Mesenchymal stem cell (in vitro differentiated cells and primary cell): ENCODE data around the gene SNX33.
A peak's percentile ranks its signal among the peaks of the same experiment; 100 is the strongest.

Experiments
- DNase-seq: peaks from one replicate; pipeline ENCODE4 v3.0.0-alpha.2; 2013
- H2AFZ ChIP-seq: one replicate; pipeline ENCODE4 v1.6.1; 2013; ENCODE audit warnings: low read depth, mild to moderate bottlenecking, control low read depth, inconsistent platforms, low read length, moderate library complexity
- H2AK5ac ChIP-seq: 2 replicates; pipeline ENCODE4 v1.6.1; 2013; ENCODE audit warnings: low read length, moderate library complexity, mild to moderate bottlenecking, inconsistent platforms; ENCODE audit not compliant: severe bottlenecking
- H2BK120ac ChIP-seq: one replicate; pipeline ENCODE4 v1.6.1; 2013; ENCODE audit warnings: low read depth, mild to moderate bottlenecking, inconsistent platforms, low read length, moderate library complexity
- H2BK12ac ChIP-seq, 2 experiments: one replicate each; pipeline ENCODE4 v1.6.1; 2013; ENCODE audit warnings: inconsistent platforms in 2 of 2, low read length in 2 of 2, mild to moderate bottlenecking in 2 of 2, moderate library complexity in 2 of 2, control low read depth in 1 of 2
- H2BK15ac ChIP-seq: one replicate; pipeline ENCODE4 v1.6.1; 2013; ENCODE audit warnings: mild to moderate bottlenecking, low read depth, inconsistent platforms; ENCODE audit not compliant: poor library complexity, severe bottlenecking
- H2BK5ac ChIP-seq: 2 replicates; pipeline ENCODE4 v1.6.1; 2013; ENCODE audit warnings: low read depth, mild to moderate bottlenecking, low read length, control low read depth, inconsistent platforms; ENCODE audit not compliant: poor library complexity, severe bottlenecking
- H3K14ac ChIP-seq, 2 experiments: one replicate each; pipeline ENCODE4 v1.6.1; 2013; ENCODE audit warnings: inconsistent platforms in 2 of 2, low read length in 2 of 2, control low read depth in 1 of 2, mild to moderate bottlenecking in 1 of 2, moderate library complexity in 1 of 2
- H3K18ac ChIP-seq, 2 experiments: one replicate each; pipeline ENCODE4 v1.6.1; 2013; ENCODE audit warnings: inconsistent platforms in 2 of 2, low read length in 2 of 2, control low read depth in 1 of 2, low read depth in 1 of 2, mild to moderate bottlenecking in 1 of 2
- H3K23ac ChIP-seq, 2 experiments: one replicate each; pipeline ENCODE4 v1.6.1; 2013; ENCODE audit warnings: inconsistent platforms in 2 of 2, low read length in 2 of 2, mild to moderate bottlenecking in 2 of 2, moderate library complexity in 2 of 2, control low read depth in 1 of 2
- H3K27ac ChIP-seq: 2 replicates; pipeline ENCODE4 v1.5.1; 2013; ENCODE audit warnings: mild to moderate bottlenecking, moderate library complexity, low read length, control low read depth, inconsistent platforms; ENCODE audit not compliant: poor library complexity, severe bottlenecking
- H3K27me3 ChIP-seq, 2 experiments: 2 replicates each; pipeline versions ENCODE4 v1.6.1 to v1.7.0; 2013; ENCODE audit warnings: low read length in 2 of 2, mild to moderate bottlenecking in 2 of 2, moderate library complexity in 2 of 2, control low read depth in 1 of 2, inconsistent platforms in 1 of 2; ENCODE audit not compliant: control insufficient read depth in 1 of 2, insufficient read depth in 1 of 2
- H3K36me3 ChIP-seq, 2 experiments: 2 replicates each; pipeline versions ENCODE4 v1.6.1 to v1.7.0; 2013; ENCODE audit warnings: low read length in 2 of 2, control low read depth in 1 of 2, inconsistent platforms in 1 of 2, low read depth in 1 of 2, mild to moderate bottlenecking in 1 of 2; ENCODE audit not compliant: insufficient read depth in 2 of 2, control insufficient read depth in 1 of 2
- H3K4ac ChIP-seq, 2 experiments: one replicate each; pipeline ENCODE4 v1.6.1; 2013; ENCODE audit warnings: inconsistent platforms in 2 of 2, low read length in 2 of 2, mild to moderate bottlenecking in 2 of 2, moderate library complexity in 2 of 2, control low read depth in 1 of 2, low read depth in 1 of 2
- H3K4me1 ChIP-seq: 2 replicates; pipeline ENCODE4 v1.6.1; 2013; ENCODE audit warnings: low read depth, low read length, control low read depth; ENCODE audit not compliant: control insufficient read depth, insufficient read depth
- H3K4me2 ChIP-seq: 2 replicates; pipeline ENCODE4 v1.6.1; 2013; ENCODE audit warnings: low read length, mild to moderate bottlenecking, inconsistent platforms; ENCODE audit not compliant: poor library complexity, severe bottlenecking
- H3K4me3 ChIP-seq, 2 experiments: 2 replicates each; pipeline versions ENCODE4 v1.5.1 to v1.7.0; 2013; ENCODE audit warnings: low read length in 2 of 2, mild to moderate bottlenecking in 2 of 2, control low read depth in 1 of 2, low read depth in 1 of 2; ENCODE audit not compliant: insufficient read depth in 1 of 2
- H3K79me1 ChIP-seq: replicated peaks from 2 replicates; pipeline ENCODE4 v1.6.1; 2013; ENCODE audit warnings: mild to moderate bottlenecking, control low read depth, low read length, inconsistent platforms; ENCODE audit not compliant: poor library complexity, severe bottlenecking
- H3K9ac ChIP-seq: 2 replicates; pipeline ENCODE4 v1.7.0; 2013; ENCODE audit warnings: mild to moderate bottlenecking, low read length, moderate library complexity
- H3K9me3 ChIP-seq: 2 replicates; pipeline ENCODE4 v1.7.0; 2013; ENCODE audit warnings: mild to moderate bottlenecking, low read length; ENCODE audit not compliant: control insufficient read depth
- H4K8ac ChIP-seq: one replicate; pipeline ENCODE4 v1.6.1; 2013; ENCODE audit warnings: inconsistent platforms, mild to moderate bottlenecking, low read length, moderate library complexity
- H4K91ac ChIP-seq: one replicate; pipeline ENCODE4 v1.6.1; 2013; ENCODE audit warnings: mild to moderate bottlenecking, low read length, inconsistent platforms
- WGBS: methylation state at CpG from one replicate; pipeline ENCODE4 v1.1.7; 2013; ENCODE audit warnings: mixed read lengths; 5-methylcytosine and 5-hydroxymethylcytosine counted together

Gene SNX33

DNA sequence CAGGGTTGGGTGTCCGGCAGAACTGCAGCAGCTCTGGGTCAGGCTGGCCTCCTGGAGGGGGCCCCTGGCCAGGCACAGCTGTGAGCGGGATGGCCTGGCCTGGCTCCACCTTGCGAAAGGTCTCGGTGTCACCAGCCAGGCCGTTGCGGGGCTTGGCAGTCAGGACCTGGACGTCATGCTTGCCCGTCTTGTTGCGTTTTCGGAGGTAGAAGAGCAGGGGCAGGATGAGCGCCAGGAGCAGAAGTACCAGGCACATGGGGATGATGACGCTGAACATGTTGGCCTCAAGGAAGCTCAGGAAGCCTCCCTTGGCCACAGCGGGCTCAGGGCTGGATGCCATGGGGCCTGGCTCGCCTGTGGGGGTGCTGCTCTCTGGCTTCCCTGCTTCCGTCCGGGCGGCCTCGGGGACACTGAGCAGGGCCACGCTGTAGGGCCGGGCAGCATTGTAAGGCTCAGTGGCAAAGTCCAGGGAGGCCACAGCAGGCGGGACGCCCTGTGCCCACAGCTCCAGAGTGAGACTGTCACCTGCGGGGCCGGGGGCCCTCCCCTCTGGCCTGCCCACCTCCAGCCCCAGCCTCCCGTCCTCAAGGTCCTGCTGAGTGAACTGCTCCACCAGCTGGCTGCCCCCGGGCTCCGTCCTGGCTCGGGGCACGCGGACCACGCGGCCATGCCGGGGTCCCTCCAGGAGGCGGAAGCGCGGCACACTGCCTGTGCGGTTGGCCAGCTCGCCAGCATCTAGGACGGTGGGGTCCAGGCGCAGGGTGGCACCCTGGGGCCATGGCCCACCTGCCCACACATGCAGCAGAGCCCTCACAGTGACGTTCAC is 28.1 kb downstream of the SNX33 start:
- Histone ChIP-seq H3K9me3 (no peaks in the 10 kb centered on the region), H2AFZ (no peak overlapping the region), H3K36me3 (peaks cover 10 to 35% of the 10 kb centered on the region in 2 experiments), H2AK5ac (no peak overlapping the region), H3K79me1 (peaks cover 14% of the 10 kb centered on the region), H3K4ac (peak overlapping the region in 1 of 2 experiments; percentile 21), H2BK15ac (peak overlapping the region; percentile 80), H4K8ac (peak overlapping the region; percentile 47), H3K9ac (no peak overlapping the region), H2BK5ac (no peak overlapping the region), H4K91ac (peak overlapping the region; percentile 32), H3K14ac (no peak overlapping the region), H3K4me1 (peaks cover 30% of the 10 kb centered on the region), H3K4me3 (no peak overlapping the region), H3K27me3 (no peaks in the 10 kb centered on the region), H3K18ac (peak overlapping the region in 1 of 2 experiments; percentile 13), H3K4me2 (no peak overlapping the region), H2BK120ac (no peak overlapping the region), H3K23ac (no peak overlapping the region), H3K27ac (no peak overlapping the region), H2BK12ac (peak overlapping the region; percentile 29 to 40)
- no peak for DNase-seq
- 95% methylated on average over 39 of the region's 41 CpGs for WGBS

DNA sequence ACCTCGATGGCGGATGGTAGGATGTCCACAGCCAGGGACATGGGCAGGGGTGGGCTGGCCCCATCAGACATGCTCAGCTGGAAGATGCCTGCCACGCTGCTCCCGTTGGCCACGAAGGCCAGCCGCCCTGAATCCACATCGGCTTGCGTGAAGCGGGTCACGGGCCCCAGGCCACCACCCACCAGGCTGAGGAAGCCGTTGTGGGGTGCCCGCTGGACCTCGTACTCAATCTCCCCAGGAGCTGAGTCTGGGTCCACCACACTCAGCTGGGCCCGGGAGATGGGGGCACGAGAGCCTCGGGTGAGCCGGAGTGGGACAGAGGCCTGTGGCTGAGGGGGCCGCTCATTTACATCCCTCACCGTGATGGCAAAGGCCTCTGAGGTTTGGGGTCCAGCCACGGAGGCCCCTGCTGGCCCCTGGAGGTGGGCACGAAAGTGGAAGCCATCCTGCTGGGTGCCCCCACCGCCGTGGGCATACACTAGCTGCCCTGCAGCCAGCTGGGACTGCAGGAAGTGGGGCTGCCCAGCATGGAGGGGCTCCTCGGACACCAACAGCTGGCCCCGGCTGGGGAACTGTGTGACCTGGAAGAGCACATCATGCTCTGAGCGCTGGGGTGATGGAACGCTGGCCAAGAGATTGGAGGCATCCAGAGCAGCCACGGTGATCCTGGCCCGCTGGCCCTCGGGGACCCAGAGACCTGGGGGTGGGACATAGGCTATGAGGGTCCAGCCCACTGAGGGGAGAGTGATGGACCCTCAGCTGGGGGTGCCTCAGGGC is 29.2 kb downstream of the SNX33 start:
- DNase-seq = no peak
- H3K4me2 ChIP-seq = no peak overlapping the region
- no peak overlapping the region for H3K4me3 ChIP-seq
- peaks cover 14% of the 10 kb centered on the region for H3K79me1 ChIP-seq
- H3K23ac ChIP-seq = no peak overlapping the region
- no peak overlapping the region for H4K8ac ChIP-seq
- no peak overlapping the region for H2BK120ac ChIP-seq
- H3K27me3 ChIP-seq = no peaks in the 10 kb centered on the region
- H2BK12ac ChIP-seq = peak overlapping the region in 1 of 2 experiments; percentile 12
- H2BK5ac ChIP-seq = no peak overlapping the region
- no peak overlapping the region for H3K9ac ChIP-seq
- H3K9me3 ChIP-seq = no peaks in the 10 kb centered on the region
- no peak overlapping the region for H4K91ac ChIP-seq
- H3K4me1 ChIP-seq = peaks cover 27% of the 10 kb centered on the region
- H3K18ac ChIP-seq = no peak overlapping the region
- no peak overlapping the region for H3K4ac ChIP-seq
- no peak overlapping the region for H2AFZ ChIP-seq
- H2AK5ac ChIP-seq = no peak overlapping the region
- H2BK15ac ChIP-seq = no peak overlapping the region
- no peak overlapping the region for H3K14ac ChIP-seq
- H3K36me3 ChIP-seq = peaks cover 16 to 40% of the 10 kb centered on the region in 2 experiments
- WGBS = 92% methylated on average over 29 of the region's 30 CpGs
- H3K27ac ChIP-seq = no peak overlapping the region

DNA sequence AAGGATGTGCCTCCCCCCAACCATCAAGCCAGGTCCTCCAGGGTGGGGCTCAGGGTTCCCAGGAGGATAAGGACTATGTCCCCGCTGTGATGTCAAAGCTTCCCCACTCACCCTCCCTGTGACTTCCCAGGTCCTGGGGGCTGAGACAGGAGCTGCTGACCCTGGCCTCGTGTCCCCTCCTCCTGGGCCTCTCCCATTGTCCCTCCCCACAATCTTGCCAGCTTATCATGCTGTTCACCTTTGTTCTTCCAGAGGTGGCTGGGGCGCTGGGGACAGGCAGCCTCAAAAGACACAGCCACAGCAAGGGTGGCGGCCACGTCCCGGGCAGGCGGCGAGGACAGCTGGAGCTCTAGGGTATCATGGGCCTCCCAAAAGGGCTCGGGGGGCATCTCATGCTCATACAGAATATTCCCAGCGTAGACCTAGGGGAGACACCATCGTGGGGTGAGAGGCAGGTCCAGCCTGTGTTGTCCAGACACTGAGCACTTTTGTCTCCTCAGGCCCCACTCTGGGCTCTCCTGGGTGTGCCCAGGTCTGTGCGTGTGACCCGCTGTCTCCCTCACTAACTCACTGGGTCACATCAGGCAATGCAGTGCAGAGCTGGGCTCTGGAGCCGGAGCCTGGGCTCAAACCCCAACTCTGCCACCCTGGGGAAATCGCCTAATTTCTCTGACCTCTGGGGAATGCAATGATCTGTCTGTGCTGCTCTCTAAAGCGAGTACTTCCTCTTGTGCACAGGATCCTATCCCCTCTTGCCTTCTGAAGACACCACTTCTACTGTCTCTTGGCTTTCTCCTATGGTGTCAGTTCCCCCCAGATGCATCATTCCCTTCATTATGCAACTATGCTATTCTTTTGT is 30.0 kb downstream of the SNX33 start:
- H3K9ac ChIP-seq = no peak overlapping the region
- H3K4me2 ChIP-seq = no peak overlapping the region
- H3K14ac ChIP-seq = no peak overlapping the region
- no peak overlapping the region for H2BK120ac ChIP-seq
- H3K27ac ChIP-seq = no peak overlapping the region
- no peak overlapping the region for H4K8ac ChIP-seq
- no peak overlapping the region for H2BK12ac ChIP-seq
- H2BK5ac ChIP-seq = no peak overlapping the region
- DNase-seq = no peak
- no peak overlapping the region for H3K23ac ChIP-seq
- peaks cover 14% of the 10 kb centered on the region for H3K79me1 ChIP-seq
- H2BK15ac ChIP-seq = peak overlapping the region; percentile 8
- 93% methylated on average over 16 of the region's 16 CpGs for WGBS
- peaks cover 22 to 48% of the 10 kb centered on the region in 2 experiments for H3K36me3 ChIP-seq
- H3K4me1 ChIP-seq = peaks cover 23% of the 10 kb centered on the region
- H3K27me3 ChIP-seq = no peaks in the 10 kb centered on the region
- no peak overlapping the region for H3K18ac ChIP-seq
- H3K9me3 ChIP-seq = no peaks in the 10 kb centered on the region
- no peak overlapping the region for H2AFZ ChIP-seq
- H4K91ac ChIP-seq = no peak overlapping the region
- no peak overlapping the region for H3K4me3 ChIP-seq
- no peak overlapping the region for H3K4ac ChIP-seq
- no peak overlapping the region for H2AK5ac ChIP-seq
